Body of pancreas (tissue), 4 donors: Measurements from ENCODE around the gene SBK2. TPM values are rescaled to one million over a fixed set of nuclear protein-coding genes. Genes with fewer than 3 reads are reported as not detected.
"Not testable (repeated sequence)": the region's sequence is repeated elsewhere in the genome, so short reads cannot be mapped to it uniquely, and the experiment has no call there.

ENCODE experiments used
- ATAC-seq: fragments of 150-250 bp; one replicate; pipeline ENCODE4 v1.9.1; 2016
- DNase-seq, 4 donors: peaks; one replicate each; pipeline ENCODE4 v3.0.0-alpha.2; 2019
- H3K27ac ChIP-seq, 4 donors: fragments of 200-600 bp; sonication (generic); 1 replicate in 3 of 4; 2 replicates in 1 of 4; pipeline versions ENCODE4 v1.5.1 to v1.6.1; 2016 to 2019; ENCODE audit warnings: mild to moderate bottlenecking in 1 of 4, mixed read lengths in 1 of 4, moderate library complexity in 1 of 4
- H3K27me3 ChIP-seq, 2 donors: fragments of 200-600 bp; sonication (generic); one replicate each; pipeline ENCODE4 v1.6.0; 2016; ENCODE audit warnings: mild to moderate bottlenecking in 1 of 2
- H3K36me3 ChIP-seq, 2 donors: fragments of 200-600 bp; sonication (generic); replicated peaks in 1 of 2; 2 replicates each; pipeline ENCODE4 v1.5.1; 2016; ENCODE audit warnings: low read depth in 2 of 2; ENCODE audit not compliant: insufficient read depth in 1 of 2
- H3K4me1 ChIP-seq: fragments of 200-600 bp; sonication (generic); one replicate; pipeline ENCODE4 v1.6.0; 2016
- H3K4me3 ChIP-seq, 2 donors: fragments of 200-600 bp; sonication (generic); 1 replicate in 1 of 2; 2 replicates in 1 of 2; pipeline ENCODE4 v1.5.1; 2016 to 2019
- H3K9me3 ChIP-seq, 3 donors: fragments of 200-600 bp; sonication (generic); 1 replicate in 2 of 3; 2 replicates in 1 of 3; pipeline ENCODE4 v1.5.1; 2016
- CTCF ChIP-seq, 7 experiments: fragments of 450-650 bp in 4 of 7; fragments of 200-600 bp in 3 of 7; sonication (generic) in 3 of 7; IDR thresholded peaks; one replicate each; pipeline ENCODE4 v1.5.1; 2016 to 2019; ENCODE audit warnings: antibody characterized with exemption in 7 of 7
- POLR2A ChIP-seq, 3 donors: fragments of 450-650 bp; IDR thresholded peaks; one replicate each; pipeline ENCODE4 v1.6.1; 2016; ENCODE audit warnings: antibody characterized with exemption in 3 of 3, mild to moderate bottlenecking in 2 of 3
- WGBS, 2 donors: methylation state at CpG; one replicate each; pipeline ENCODE4 v1.1.5; 2017; 5-methylcytosine and 5-hydroxymethylcytosine counted together
- intact Hi-C: fragments of 100-400 bp; cut with DNase I; formaldehyde crosslinking; loops from one replicate; pipeline ENCODE4 v1.15.1; 2023
- total RNA-seq, 2 donors: library from RNA; depleted of rRNA; stranded (reverse); fragments of >200 nt; gene quantifications; one replicate each; pipeline ENCODE4 v1.1.0, GENCODE V29; 2016

The SBK2 gene
- not detected for total RNA-seq

GRCh38 chr19:55536951-55537740 is at the start of gene SBK2:
Gene SBK2, minus strand, starts transcription at chr19:55537133. Its CDS starts 839 bp downstream, at chr19:55536294.
- H3K36me3 ChIP-seq, result no peaks in the 10 kb centered on the region
- TF ChIP-seq CTCF (IDR thresholded peaks at IDR 0.05), result no peak
- no peak for TF ChIP-seq POLR2A (IDR thresholded peaks at IDR 0.05)
- H3K9me3 ChIP-seq, result no peaks in the 10 kb centered on the region
- DNase-seq (no peak), ATAC-seq (no peak)
- WGBS, 2 donors, result 11 to 24% methylated on average over 1 to 9 of the region's 14 CpGs
- no peaks in the 10 kb centered on the region for H3K4me1 ChIP-seq
- H3K27ac ChIP-seq, result no peak within 1 kb of the TSS
- H3K4me3 ChIP-seq, result no peak within 1 kb of the TSS
- intact Hi-C loops, result no loop called here
- H3K27me3 ChIP-seq, result no peaks in the 10 kb centered on the region

GRCh38 chr19:55585658-55586339 is 48.9 kb upstream of the SBK2 start:
- intact Hi-C loops, result no loop called here
- 8 to 10% methylated on average over 23 to 36 of the region's 36 CpGs for WGBS, 2 donors

GRCh38 chr19:55584871-55585270 is 47.9 kb upstream of the SBK2 start:
- Histone ChIP-seq H3K27ac (peak overlapping the region in 1 of 4 donors; percentile 64), H3K9me3 (no peaks in the 10 kb centered on the region), H3K27me3 (no peaks in the 10 kb centered on the region), H3K4me1 (peaks cover 41% of the 10 kb centered on the region), H3K4me3 (no peak overlapping the region), H3K36me3 (no peaks in the 10 kb centered on the region)
- 72 to 84% methylated on average over 9 to 11 of the region's 11 CpGs for WGBS, 2 donors
- TF ChIP-seq CTCF (IDR thresholded peaks at IDR 0.05) (no peak), POLR2A (IDR thresholded peaks at IDR 0.05) (no peak)
- ATAC-seq, result no peak
- no peak for DNase-seq
- intact Hi-C loops, result no loop called here

More at GRCh38 chr19:55585658-55586339, 48.9 kb upstream of the SBK2 start:
- TF ChIP-seq CTCF (IDR thresholded peaks at IDR 0.05), result no peak
- peak in 2 of 3 donors; percentile 14 to 37 for TF ChIP-seq POLR2A (IDR thresholded peaks at IDR 0.05)
- no peak overlapping the region for H3K4me3 ChIP-seq
- ATAC-seq (peak; percentile 60), DNase-seq (peak; percentile 68 to 83 (median 81))
- H3K27me3 ChIP-seq, result no peaks in the 10 kb centered on the region
- peak overlapping the region; percentile 22 to 82 (median 70) for H3K27ac ChIP-seq
- H3K4me1 ChIP-seq, result peaks cover 40% of the 10 kb centered on the region
- no peaks in the 10 kb centered on the region for H3K36me3 ChIP-seq
- no peaks in the 10 kb centered on the region for H3K9me3 ChIP-seq

- H3K27me3 ChIP-seq, H3K9me3 ChIP-seq, H3K36me3 ChIP-seq, H3K4me3 ChIP-seq, intact Hi-C loops, DNase-seq, ATAC-seq: not testable (repeated sequence)
- Histone ChIP-seq H3K4me1 (peaks cover 49% of the 10 kb centered on the region), H3K27ac (peak overlapping the region in 1 of 4 donors; percentile 13)
- whole genome bisulfite sequencing, 2 donors, result 65 to 74% methylated on average over 8 of the region's 8 CpGs
Measured at GRCh38 chr19:55583897-55584296, 47.0 kb upstream of the SBK2 start.

- H3K36me3 ChIP-seq, DNase-seq, H3K27me3 ChIP-seq, intact Hi-C loops, H3K9me3 ChIP-seq, ATAC-seq, H3K4me3 ChIP-seq: not testable (repeated sequence)
- WGBS, 2 donors, result 55 to 66% methylated on average over 4 of the region's 4 CpGs
- Histone ChIP-seq H3K27ac (peak overlapping the region; percentile 69 to 95 (median 89)), H3K4me1 (peaks cover 46% of the 10 kb centered on the region)
Measured at GRCh38 chr19:55582284-55582683, 45.4 kb upstream of the SBK2 start.
